Measurements from ENCODE around the gene CNGA3. TPM values are rescaled to one million over a fixed set of nuclear protein-coding genes. Genes with fewer than 3 reads are reported as not detected.

Gene CNGA3
- total and polyA plus RNA-seq, 2 of the 4 experiments (the other 2 are of a cell fraction): under 0.01 TPM; not detected in 1

DNA sequence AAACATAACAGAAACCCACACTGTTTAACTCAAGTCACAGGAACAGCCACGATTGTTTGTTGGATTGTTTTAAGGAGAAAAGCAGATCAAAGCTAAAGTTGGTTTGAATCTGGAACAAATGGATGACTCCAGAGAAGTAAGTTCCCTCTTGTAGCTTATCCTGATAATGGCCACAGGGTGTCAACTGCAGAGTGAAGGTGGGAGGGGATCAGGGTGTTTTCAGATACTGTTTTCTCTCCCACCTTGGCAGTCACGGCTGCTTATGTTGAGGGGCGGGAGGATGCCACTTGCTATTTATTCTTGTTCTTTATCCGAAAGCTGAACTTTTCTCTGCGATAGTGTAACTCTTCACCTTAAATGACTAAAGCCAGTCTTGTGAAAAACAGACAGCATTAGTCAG, 61.9 kb downstream of the CNGA3 start:
- no peak overlapping the region for H4K8ac ChIP-seq (ENCODE audit: low read depth in 2 of 2, low read length in 2 of 2)
- peaks cover 9% of the 10 kb centered on the region for H3K27me3 ChIP-seq (ENCODE audit: control insufficient read depth, insufficient read depth, low read length)
- H3K9me1 ChIP-seq (ENCODE audit: insufficient read depth, low read length): no peaks in the 10 kb centered on the region
- no peak overlapping the region for H2AK5ac ChIP-seq (ENCODE audit: low read depth, low read length)
- WGBS, 2 experiments (ENCODE audit: extremely low coverage in 2 of 2, insufficient read length in 1 of 2): no CpG with 5 or more reads among the region's 5 CpGs
- H3K9me3 ChIP-seq (ENCODE audit: control insufficient read depth, insufficient read depth, low read length): no peaks in the 10 kb centered on the region
- H3K4ac ChIP-seq (ENCODE audit: low read depth, low read length): no peak overlapping the region
- H3K4me2 ChIP-seq (ENCODE audit: low read depth, low read length): no peak overlapping the region
- TF ChIP-seq RAD21 (IDR thresholded peaks at IDR 0.05; ENCODE audit: low read length) (no peak), CEBPB (IDR thresholded peaks at IDR 0.05; ENCODE audit: low read depth, low read length) (no peak), SMC3 (IDR thresholded peaks at IDR 0.05; ENCODE audit: low read depth, low read length) (no peak), CHD1 (IDR thresholded peaks at IDR 0.05; ENCODE audit: low read depth, low read length) (no peak), FOS (IDR thresholded peaks at IDR 0.05; ENCODE audit: low read depth, low read length) (no peak), RFX5 (IDR thresholded peaks at IDR 0.05; ENCODE audit: low read depth, low read length) (no peak)
- TF ChIP-seq, protein P1, sequence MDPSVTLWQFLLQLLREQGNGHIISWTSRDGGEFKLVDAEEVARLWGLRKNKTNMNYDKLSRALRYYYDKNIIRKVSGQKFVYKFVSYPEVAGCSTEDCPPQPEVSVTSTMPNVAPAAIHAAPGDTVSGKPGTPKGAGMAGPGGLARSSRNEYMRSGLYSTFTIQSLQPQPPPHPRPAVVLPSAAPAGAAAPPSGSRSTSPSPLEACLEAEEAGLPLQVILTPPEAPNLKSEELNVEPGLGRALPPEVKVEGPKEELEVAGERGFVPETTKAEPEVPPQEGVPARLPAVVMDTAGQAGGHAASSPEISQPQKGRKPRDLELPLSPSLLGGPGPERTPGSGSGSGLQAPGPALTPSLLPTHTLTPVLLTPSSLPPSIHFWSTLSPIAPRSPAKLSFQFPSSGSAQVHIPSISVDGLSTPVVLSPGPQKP (IDR thresholded peaks at IDR 0.05; ENCODE audit: borderline replicate concordance, low read depth, low read length): no peak
- H3K27ac ChIP-seq (ENCODE audit: insufficient read depth, low read length): no peak overlapping the region
- H4K91ac ChIP-seq (ENCODE audit: insufficient read depth, low read depth, low read length): no peak overlapping the region
- no peak overlapping the region for H3K9ac ChIP-seq (ENCODE audit: low read depth, low read length)
- intact Hi-C loops (cut with micrococcal nuclease): no loop called here
- no peaks in the 10 kb centered on the region for H3K36me3 ChIP-seq (ENCODE audit: control insufficient read depth, insufficient read depth, low read length)
- no peaks in the 10 kb centered on the region for H3K79me1 ChIP-seq (ENCODE audit: low read depth in 1 of 2, low read length in 2 of 2)
- no TSS peak for BruUV-seq (replicated peaks)
- no peak overlapping the region for H2BK20ac ChIP-seq (ENCODE audit: low read depth, low read length)
- POLR2A ChIA-PET (ENCODE audit: unreplicated experiment): no interaction called here
- CTCF ChIA-PET: interaction anchor here (0.6 kb wide), 2 partner anchors 116 to 710 kb away, joined by 4 to 6 read pairs; no protein-coding TSS in a partner anchor
- no peak overlapping the region for H2BK5ac ChIP-seq (ENCODE audit: low read depth, low read length, poor library complexity, severe bottlenecking)
- no peak overlapping the region for H3K56ac ChIP-seq (ENCODE audit: extremely low read depth, insufficient read depth, low read length)
- H3K18ac ChIP-seq (ENCODE audit: low read depth, low read length): no peak overlapping the region
- H4K5ac ChIP-seq (ENCODE audit: low read depth, low read length): no peak overlapping the region
- no peak for ATAC-seq (ENCODE audit: low read depth)
- H2BK120ac ChIP-seq (ENCODE audit: low read depth, low read length): no peak overlapping the region
- no peak overlapping the region for H2AFZ ChIP-seq (replicated peaks; ENCODE audit: low read length, poor library complexity)
- no peak overlapping the region for H3K23ac ChIP-seq (ENCODE audit: low read depth, low read length)
- no peak for DNase-seq
- H3K4me3 ChIP-seq (ENCODE audit: insufficient read depth, low read depth, low read length): no peak overlapping the region
- dilution Hi-C loops (cut with HindIII; ENCODE audit: low sequenced_read_pairs, unreplicated experiment): no loop called here
- no peak overlapping the region for H2BK15ac ChIP-seq (ENCODE audit: low read depth, low read length)
- in situ Hi-C loops (cut with MboI; ENCODE audit: low sequenced_read_pairs): loop anchor here (5.0 to 25.0 kb wide), 2 partner anchors 194 to 429 kb away; no protein-coding TSS in a partner anchor
- H2AK9ac ChIP-seq (replicated peaks; ENCODE audit: low read depth, low read length, poor library complexity): no peak overlapping the region
- no peaks in the 10 kb centered on the region for H3K4me1 ChIP-seq (ENCODE audit: control insufficient read depth, insufficient read depth, low read length)
- H3K14ac ChIP-seq (replicated peaks; ENCODE audit: low read depth, low read length): no peak overlapping the region
- H4K20me1 ChIP-seq (ENCODE audit: insufficient read depth, low read length): no peaks in the 10 kb centered on the region

All from IMR-90 (cell line).